ENCODE data around the gene SLC4A1AP. TPM values are rescaled to one million over a fixed set of nuclear protein-coding genes. Genes with fewer than 3 reads are reported as not detected.

Gene SLC4A1AP
- total RNA-seq, 1 experiment from 2014 or later: 29.1 TPM

GRCh38 chr2:27664622-27665363 lies 1.1 kb downstream of the SLC4A1AP start:
- Histone ChIP-seq H3K9me3 (ENCODE audit: low read length) (no peaks in the 10 kb centered on the region), H3K36me3 (ENCODE audit: low read depth, low read length) (peaks cover 27% of the 10 kb centered on the region), H3K79me2 (ENCODE audit: low read length) (peaks cover 54% of the 10 kb centered on the region), H3K27ac (ENCODE audit: low read length) (no peak overlapping the region), H2AFZ (ENCODE audit: low read length) (peak overlapping the region; percentile 91), H3K27me3 (ENCODE audit: low read length) (no peaks in the 10 kb centered on the region), H3K4me2 (ENCODE audit: low read length) (peak overlapping the region; percentile 98), H3K4me1 (ENCODE audit: insufficient read depth, low read length) (peaks cover 32% of the 10 kb centered on the region), H3K9ac (ENCODE audit: low read length) (peak overlapping the region; percentile 82), H4K20me1 (ENCODE audit: low read length) (no peaks in the 10 kb centered on the region), H3F3A (ENCODE audit: low read length, unreplicated experiment) (no peaks in the 10 kb centered on the region), H3K9me2 (replicated peaks; ENCODE audit: low read length) (no peaks in the 10 kb centered on the region), H3K4me3 (ENCODE audit: low read length) (peak overlapping the region; percentile 95)
- ChIA-PET POLR2A (ENCODE audit: unreplicated experiment) (no interaction called here), CTCF (no interaction called here)
- no peak for TF ChIP-seq EZH2phosphoT487 (IDR thresholded peaks at IDR 0.05; ENCODE audit: borderline replicate concordance, low read length)
- no peak for TF ChIP-seq CTCF (conservative IDR thresholded peaks at IDR 0.05; ENCODE audit: low read depth, low read length)
- TF ChIP-seq EZH2 (IDR thresholded peaks at IDR 0.05; ENCODE audit: low read length, unreplicated experiment): no peak
- intact Hi-C loops (cut with micrococcal nuclease): no loop called here
- no peak for ATAC-seq
- BruUV-seq (replicated peaks): no TSS peak
- DNase-seq: no peak

GRCh38 chr2:27667446-27667845 lies 3.8 kb downstream of the SLC4A1AP start:
- POLR2A ChIA-PET (ENCODE audit: unreplicated experiment): no interaction called here
- Histone ChIP-seq H3K4me3 (ENCODE audit: low read length) (no peak overlapping the region), H4K20me1 (ENCODE audit: low read length) (no peaks in the 10 kb centered on the region), H3K79me2 (ENCODE audit: low read length) (peaks cover 35% of the 10 kb centered on the region), H3K4me1 (ENCODE audit: insufficient read depth, low read length) (peaks cover 22% of the 10 kb centered on the region), H3K36me3 (ENCODE audit: low read depth, low read length) (peaks cover 12% of the 10 kb centered on the region; the same call in 1 of the 2 replicates), H3K9me3 (ENCODE audit: low read length) (no peaks in the 10 kb centered on the region), H3K27ac (ENCODE audit: low read length) (no peak overlapping the region), H3K27me3 (ENCODE audit: low read length) (no peaks in the 10 kb centered on the region), H3K4me2 (ENCODE audit: low read length) (no peak overlapping the region), H3K9ac (ENCODE audit: low read length) (no peak overlapping the region), H2AFZ (ENCODE audit: low read length) (no peak overlapping the region), H3K9me2 (replicated peaks; ENCODE audit: low read length) (no peaks in the 10 kb centered on the region), H3F3A (ENCODE audit: low read length, unreplicated experiment) (no peaks in the 10 kb centered on the region)
- TF ChIP-seq CTCF (conservative IDR thresholded peaks at IDR 0.05; ENCODE audit: low read depth, low read length): no peak
- TF ChIP-seq EZH2 (IDR thresholded peaks at IDR 0.05; ENCODE audit: low read length, unreplicated experiment): no peak
- TF ChIP-seq EZH2phosphoT487 (IDR thresholded peaks at IDR 0.05; ENCODE audit: borderline replicate concordance, low read length): no peak
- intact Hi-C loops (cut with micrococcal nuclease): no loop called here
- DNase-seq: no peak
- ATAC-seq: no peak
- no TSS peak for BruUV-seq (replicated peaks)
- CTCF ChIA-PET: no interaction called here

- Histone ChIP-seq H3K9me3 (ENCODE audit: low read length) (no peaks in the 10 kb centered on the region), H3K27ac (ENCODE audit: low read length) (no peak overlapping the region), H3K4me2 (ENCODE audit: low read length) (no peak overlapping the region), H3F3A (ENCODE audit: low read length, unreplicated experiment) (no peaks in the 10 kb centered on the region), H3K9ac (ENCODE audit: low read length) (no peak overlapping the region), H3K4me1 (ENCODE audit: insufficient read depth, low read length) (peaks cover 4% of the 10 kb centered on the region; the same call in 1 of the 2 replicates), H3K4me3 (ENCODE audit: low read length) (no peak overlapping the region), H2AFZ (ENCODE audit: low read length) (no peak overlapping the region), H3K9me2 (replicated peaks; ENCODE audit: low read length) (no peaks in the 10 kb centered on the region), H4K20me1 (ENCODE audit: low read length) (no peaks in the 10 kb centered on the region), H3K36me3 (ENCODE audit: low read depth, low read length) (peaks cover 23% of the 10 kb centered on the region; the same call in 1 of the 2 replicates), H3K79me2 (ENCODE audit: low read length) (0 out of 2 replicates have a peak, but pooled peaks cover 2% of the 10 kb centered on the region), H3K27me3 (ENCODE audit: low read length) (no peaks in the 10 kb centered on the region)
- intact Hi-C loops (cut with micrococcal nuclease): no loop called here
- TF ChIP-seq CTCF (conservative IDR thresholded peaks at IDR 0.05; ENCODE audit: low read depth, low read length) (no peak), EZH2 (IDR thresholded peaks at IDR 0.05; ENCODE audit: low read length, unreplicated experiment) (no peak), EZH2phosphoT487 (IDR thresholded peaks at IDR 0.05; ENCODE audit: borderline replicate concordance, low read length) (no peak)
- POLR2A ChIA-PET (ENCODE audit: unreplicated experiment): no interaction called here
- BruUV-seq (replicated peaks): no TSS peak
- no peak for DNase-seq
- ATAC-seq: no peak
- CTCF ChIA-PET: no interaction called here
Observed at GRCh38 chr2:27671235-27671634, 7.5 kb downstream of the SLC4A1AP start.
